TTC549 (cell line): ENCODE measurements around the gene GDAP2.
"Not testable (repeated sequence)": the region's sequence is repeated elsewhere in the genome, so short reads cannot be mapped to it uniquely, and the experiment has no call there.

Experiments
- FAIRE-seq: peaks from 2 replicates; lab custom pipeline; 2012; peaks lifted over from hg19 to GRCh38; lab: Jason Lieb, UNC

The GDAP2 gene

DNA sequence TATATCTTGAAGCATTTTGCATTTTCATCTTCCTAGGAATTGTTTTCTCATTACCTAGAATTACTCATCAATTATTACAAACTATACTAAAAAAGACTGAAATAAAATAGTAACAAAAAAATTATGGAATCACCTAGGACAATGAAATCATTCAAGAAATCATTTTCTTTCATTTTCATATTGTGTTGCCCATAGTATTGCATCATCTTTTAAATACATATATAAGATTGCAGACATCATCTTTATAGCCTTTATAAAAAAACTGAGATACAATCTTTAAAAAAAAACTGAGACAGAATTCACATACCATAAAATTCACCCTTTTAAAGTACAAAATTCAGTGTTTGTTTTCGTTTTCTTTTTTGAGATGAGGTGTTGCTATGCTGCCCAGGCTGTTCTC is 29.6 kb downstream of the GDAP2 start:
- FAIRE-seq: no peak

DNA sequence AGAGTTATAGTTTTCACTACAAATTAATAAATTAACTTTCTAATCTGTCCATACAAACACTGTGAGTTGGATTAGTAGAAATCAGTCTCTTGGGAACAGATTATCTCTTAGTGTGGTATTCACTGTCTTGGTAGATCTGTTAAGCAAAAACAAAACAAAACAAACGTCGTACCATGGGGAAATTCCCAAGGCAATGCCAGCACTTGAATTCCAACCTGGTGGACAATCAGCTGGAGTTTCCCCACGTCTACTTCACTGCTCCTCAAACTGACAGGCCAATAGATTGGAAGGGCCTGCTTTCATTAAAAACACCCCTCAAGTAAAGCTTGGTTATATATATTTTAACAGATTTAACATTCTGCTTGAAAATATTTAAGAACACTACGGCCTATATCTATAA is 31.9 kb downstream of the GDAP2 start:
- no peak for FAIRE-seq

DNA sequence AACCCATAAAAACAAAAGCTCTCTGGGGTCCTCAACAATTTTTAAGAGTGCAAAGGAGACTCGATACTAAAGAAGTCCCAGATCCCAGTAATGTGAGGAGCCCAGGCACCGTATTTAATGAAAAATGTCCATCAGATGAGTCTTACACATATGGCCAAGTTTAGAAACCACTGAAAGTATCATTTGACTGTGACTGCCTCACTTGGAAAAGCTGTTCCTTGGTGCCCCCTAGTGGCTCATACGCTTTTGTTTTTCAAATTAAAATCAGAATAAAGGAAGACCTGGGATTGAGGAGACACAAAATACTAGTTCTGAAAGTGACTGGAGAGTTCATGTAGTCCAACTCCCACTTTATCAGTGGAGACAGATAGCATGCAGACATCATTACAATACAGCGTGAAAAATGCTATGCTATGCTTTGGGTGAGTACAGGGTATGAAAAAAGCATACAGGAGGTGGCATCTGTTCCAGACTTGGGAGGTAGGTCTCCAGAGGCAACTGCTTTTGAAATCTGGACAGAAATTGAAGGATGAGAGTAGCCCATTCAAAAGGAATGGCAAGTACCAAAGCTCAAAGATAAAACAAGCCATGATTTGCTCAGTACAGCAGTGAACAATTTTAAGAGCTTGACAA is 33.8 kb downstream of the GDAP2 start:
- FAIRE-seq: peak; percentile 65

DNA sequence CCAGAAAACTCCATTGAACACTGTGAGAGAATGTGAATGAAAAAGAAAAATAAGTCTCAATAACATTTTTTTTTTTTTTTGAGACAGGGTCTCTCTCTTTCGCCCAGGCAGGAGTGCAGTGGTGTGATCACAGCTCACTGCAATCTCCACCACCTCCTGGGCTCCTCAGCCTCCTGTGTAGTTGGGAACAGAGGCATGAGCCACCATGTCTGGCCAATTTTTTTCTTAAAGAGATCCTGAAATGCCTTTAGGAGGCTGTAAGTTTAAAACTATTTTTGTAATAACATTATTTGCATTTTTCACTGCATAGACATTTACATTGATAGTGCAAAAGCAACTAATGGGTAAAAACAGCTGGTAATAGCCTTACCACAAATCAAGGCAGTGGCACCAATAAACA is 35.3 kb downstream of the GDAP2 start:
- no peak for FAIRE-seq

DNA sequence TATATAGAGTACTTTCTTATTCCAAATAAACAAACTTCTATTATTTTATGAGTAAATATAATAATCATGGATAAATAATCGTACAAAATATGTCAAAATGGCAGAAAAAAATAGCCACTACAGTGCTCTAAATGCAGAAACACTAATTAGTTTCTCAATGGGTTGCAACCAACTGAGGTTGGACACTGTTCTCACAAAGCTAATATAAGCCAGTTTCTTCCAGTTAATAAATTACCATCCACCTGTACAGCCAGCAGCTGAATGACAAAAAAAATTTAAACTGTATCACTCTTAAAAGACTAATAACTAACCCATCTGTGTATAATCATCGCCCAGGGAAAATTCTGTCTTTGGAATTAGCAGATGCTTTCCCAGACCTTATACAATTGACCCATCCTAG is 36.9 kb downstream of the GDAP2 start:
- FAIRE-seq: no peak

DNA sequence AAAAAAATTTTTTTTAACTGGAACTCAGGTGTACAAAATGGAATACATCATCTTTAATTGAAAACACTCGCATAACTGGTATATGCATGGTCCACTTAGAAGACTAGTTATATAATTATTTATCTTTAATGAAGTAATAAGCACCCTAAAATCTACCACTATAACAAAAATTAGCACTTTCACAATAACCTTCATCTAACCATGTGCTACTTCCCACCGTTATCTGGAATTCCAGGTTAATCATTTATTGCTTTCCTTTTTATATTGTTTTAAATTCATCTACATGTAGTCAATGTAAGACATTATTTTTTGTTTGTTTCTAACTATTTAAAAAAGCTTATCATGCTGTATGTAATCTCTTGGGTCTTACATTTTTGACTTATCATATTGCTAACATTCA is 39.0 kb downstream of the GDAP2 start:
- no peak for FAIRE-seq

DNA sequence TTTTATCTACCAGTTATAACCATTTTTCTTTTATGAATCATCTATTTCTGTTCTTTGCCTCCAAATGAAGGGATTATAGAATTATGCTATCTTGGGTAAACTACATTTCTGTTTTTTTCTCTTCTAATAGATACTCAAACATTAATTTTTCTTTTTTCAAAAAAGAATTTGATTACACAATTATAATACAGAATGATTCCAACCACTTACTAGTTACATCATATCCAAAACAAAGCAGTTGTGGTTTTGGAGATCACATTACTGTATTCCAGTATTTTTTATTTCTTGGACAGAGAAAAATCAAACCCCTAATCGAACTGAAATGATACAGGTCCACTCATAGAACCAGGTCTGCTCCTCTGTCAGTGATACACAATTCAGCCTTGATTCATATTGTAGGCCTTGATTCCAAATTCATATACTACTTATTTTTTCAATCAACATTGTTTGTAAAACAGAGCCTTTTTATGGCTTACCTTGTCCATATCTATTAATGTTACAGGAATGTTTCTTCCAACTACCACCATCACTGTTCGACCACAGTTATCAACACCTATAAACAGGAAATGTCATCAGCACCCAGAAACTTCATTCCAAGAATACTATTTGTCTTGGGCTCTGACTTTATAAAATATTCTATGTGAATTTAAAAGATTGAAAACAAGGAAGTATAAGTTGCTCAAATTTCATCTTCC is 43.2 kb downstream of the GDAP2 start:
- FAIRE-seq: no peak

DNA sequence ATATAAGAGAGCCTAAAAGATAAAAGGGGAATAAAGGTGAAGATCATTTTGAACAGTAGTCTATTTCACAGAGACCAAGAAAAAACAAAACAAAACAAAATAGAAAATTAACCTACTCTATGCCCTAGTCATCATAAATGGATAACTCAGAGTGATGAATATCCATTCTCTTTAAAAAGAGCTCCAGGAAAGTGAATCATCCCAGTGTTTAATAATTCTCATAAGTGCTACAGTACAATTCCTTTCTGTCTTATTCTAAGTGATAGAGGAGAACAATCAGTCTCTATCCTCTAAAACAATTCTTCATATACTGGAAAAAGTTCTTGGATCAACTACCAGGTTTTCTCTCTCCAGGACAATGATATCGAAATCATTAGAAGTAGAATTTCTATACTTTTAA is 45.8 kb downstream of the GDAP2 start:
- no peak for FAIRE-seq

DNA sequence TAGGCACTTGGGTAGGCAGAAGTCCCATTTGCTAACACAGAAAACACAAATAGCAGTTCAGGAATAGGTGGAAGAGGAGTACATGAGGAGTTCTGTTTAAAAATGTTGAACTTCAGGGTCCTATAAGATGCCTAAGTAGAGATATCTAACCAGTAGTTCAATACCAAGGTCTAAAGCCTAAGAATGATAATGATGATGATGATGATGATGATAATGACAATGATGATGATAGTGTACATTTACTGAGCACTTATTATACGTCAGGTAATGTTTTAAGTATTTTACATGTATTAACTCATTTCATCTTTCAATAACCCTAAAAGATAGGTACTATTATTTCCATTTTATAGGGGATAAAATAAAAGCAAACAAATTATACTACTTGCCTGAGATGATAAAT is 50.1 kb downstream of the GDAP2 start:
- FAIRE-seq: no peak

DNA sequence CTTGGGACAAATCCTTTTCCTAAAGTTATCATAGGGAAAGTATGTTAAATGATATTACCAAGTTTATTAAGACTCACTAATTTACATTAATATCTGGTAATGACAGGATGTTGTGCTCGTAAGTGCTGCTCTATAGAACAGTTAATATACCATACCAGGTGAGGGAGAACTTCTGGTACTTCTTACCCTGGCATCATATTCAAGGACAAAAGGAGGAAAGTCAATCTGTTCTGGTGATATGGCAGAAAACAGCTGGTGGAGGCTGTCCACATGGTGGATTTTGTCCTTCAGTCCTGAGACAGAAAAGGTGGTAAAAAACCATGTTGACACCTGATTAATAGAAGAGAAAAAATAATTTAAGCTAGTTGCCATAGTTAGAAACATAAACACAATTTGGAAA is 51.6 kb downstream of the GDAP2 start:
- no peak for FAIRE-seq

DNA sequence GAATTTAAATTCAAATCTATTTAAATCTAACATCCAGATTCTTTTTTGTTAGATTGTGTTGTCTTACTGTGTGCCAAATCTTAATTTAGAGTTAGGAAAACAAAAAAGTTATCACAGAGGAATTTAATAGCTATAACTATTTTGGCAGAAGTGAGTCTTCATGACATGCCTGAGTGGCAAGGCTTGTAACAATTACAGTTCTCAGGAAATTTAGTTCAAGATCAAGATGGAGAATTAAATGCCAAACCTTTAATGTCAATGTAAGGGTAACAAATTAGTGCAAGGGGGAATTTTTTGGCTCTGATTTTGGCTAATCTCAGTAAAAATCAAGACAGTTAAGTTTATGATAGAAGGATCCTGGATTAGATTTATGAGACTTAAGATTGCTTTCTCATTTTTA is 58.4 kb downstream of the GDAP2 start:
- no peak for FAIRE-seq

DNA sequence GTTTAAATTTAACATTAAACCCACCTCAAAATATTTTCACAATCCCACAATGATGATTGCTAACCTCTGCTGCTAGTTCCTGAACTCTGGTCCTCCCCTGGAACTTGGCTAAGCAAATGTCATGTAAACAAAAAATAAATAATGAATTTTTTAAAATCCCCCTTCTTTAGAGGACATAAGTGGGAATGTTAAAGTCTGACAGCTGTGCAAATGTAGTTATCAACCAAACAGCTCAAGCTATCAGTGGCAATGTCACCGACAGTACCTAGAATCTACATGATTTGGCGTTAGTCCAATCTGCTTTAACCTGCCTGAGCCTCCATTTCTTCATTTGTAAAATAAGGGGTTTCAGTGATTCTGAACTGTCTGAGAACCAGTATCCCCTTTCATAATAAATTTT is 67.7 kb downstream of the GDAP2 start:
- no peak for FAIRE-seq

DNA sequence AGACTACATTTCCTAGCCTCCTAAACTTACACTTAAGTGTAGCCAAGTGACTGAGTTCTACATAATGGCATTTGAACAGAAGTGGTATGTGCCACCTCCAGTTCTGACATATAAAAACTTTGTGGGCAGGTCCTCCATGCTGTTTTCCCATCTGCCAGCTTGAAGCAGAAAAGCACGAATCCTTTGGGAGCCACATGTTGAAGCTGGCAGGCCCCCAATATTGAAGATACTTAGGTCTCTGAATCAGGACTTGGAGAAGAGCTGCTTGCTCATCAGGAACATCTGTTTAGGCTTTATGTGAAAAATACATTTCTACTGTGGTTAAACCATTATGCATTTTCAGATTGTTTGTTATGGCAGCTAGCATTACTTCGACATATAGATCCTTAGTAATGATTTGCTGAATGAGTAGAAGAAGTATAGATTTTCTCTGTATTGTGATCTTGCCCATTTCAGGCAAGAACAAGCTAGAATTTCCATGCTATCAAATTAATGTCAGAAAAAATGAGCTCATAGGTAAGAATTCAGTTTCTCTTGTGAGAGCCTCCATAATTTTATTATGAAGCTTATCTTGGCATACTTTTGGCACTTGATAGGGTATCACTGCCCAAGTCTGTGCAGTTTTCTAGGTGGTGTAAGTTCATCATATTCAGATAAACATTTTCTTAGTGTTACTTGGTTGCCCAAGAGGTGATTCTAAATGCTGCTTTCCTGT is 68.4 kb downstream of the GDAP2 start:
- FAIRE-seq: no peak

DNA sequence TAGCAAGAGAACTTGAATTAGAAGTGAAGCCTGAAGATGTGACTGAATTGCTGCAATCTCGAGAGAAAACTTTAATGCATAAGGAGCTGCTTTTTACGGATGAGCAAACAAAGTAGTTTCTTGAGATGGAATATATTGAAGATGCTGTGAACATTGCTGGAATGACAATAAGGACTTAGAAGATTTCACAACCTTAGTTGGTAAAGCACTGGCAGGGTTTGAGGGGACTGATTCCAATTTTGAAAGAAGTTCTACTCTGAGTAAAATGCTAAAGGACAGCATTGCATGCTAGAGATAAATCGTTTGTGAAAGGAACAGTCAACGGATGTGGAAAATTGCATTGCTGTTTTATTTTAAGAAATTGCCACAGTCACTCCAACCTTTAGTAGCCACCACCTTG is 69.5 kb downstream of the GDAP2 start:
- FAIRE-seq: no peak

DNA sequence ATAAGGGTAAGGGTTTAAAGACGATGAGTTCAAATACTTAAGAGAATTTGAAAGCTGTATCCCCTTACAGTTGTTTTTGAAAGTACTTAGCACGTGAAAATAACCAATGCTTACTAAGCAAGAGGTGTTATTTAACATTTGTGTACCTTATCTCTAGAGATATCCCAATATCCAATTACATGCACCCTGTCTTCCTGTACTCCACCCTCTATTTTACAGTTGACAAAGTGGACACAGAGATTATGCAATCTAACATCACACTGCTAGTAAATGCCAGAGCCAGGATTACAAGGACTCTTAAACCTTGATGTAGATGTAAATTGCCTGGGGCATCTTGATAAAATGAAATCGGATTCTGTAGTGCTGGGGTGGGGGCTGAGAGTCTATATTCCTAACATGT is 72.0 kb downstream of the GDAP2 start:
- no peak for FAIRE-seq

DNA sequence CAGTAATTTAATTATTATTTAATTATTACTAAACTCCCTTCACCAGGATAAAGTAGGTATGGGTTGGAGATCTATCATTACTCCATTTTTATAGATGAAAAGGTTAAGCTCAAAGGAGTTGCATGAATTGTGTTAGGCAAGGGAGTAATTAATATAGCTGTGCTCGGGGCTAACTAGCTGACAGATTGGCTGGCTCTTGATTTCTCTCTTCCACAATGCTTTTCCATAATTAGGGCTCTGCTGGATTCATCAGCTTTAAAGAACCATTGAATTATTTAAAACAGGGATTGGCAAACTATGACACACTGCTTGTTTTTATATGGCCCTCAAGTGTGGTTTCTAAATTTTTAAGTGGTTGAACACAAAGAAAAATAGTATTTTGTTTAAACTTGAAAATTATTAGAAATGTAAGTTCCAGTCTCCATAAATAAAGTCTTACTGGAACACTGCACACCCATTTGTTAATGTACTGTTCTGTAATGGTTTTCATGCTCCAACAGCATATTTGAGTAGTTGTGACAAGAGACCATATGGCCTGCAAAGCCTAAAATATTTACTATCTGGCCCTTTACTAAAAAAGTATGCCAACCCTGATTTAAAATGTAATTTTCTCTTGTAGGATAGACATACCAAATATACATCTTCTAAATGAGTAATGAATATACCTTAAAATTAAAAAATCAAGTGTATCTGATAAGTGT is 76.4 kb downstream of the GDAP2 start:
- FAIRE-seq: no peak

DNA sequence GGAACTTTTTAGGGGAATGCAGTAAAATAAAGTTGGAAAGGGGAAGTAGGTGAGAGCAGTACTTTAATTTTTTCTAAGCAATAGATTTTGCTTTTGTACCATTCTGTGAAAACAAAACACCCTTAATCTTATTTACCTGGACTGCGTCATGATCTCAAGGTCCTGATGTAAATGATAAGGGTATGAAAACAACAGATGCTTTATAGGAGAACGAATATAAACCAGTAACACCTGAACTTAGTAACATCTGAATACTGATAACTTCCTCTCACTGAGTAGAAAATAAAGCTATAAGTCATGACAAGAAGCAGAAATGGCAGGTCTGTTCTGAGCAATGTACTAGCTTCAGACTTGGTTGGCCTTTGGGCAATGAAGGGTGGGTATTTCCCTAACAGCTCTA is 77.7 kb downstream of the GDAP2 start:
- no peak for FAIRE-seq

DNA sequence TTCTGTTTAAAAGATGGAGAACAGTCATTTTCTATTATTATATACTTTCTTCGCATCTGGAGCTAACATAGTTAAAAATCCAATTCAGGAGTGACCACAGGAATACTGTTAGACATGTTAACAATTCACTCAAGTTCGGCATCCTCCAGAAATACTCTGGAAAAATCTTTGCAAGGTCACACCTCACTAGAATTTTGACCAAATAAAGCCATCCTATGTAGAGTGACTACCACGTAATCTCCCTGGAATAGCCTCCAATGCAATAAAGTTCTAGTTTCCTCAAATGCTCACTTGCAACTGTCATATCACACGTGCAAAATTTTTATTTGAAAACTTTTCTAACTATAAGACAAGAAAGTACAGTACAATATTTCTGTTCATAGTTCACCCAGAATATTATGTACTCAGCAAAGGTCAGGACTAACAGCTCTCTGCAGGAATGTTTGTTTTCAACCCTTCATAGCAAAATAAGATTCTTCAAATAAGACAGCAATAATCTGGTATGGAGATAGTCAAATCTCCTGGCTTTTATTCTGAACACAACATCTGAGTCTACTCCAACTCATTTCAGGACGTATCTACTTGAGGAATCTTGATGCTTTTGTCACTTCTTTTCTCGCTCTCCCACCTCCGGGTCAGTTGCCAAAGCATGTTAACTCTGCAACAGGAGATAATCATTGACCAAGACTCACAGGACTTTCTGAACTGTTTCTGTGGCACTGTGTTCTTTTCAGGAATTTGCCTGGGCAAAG is 82.6 kb downstream of the GDAP2 start:
- no peak for FAIRE-seq

DNA sequence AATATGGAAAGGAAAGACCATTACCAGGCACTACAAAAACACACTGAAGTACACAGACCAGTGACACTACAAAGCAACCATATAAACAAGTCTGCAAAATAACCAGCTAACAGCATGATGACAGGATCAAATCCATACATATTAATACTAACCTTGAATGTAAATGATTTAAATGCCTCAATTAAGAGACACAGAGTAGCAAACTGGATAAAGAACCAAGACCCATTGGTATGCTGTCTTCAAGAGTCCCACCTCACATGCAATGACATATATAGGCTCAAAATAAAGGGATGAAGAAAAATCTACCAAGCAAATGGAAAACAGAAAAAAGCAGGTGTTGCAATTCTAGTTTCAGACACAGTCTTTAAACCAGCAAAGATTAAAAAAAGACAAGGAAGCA is 84.9 kb downstream of the GDAP2 start:
- not testable (repeated sequence) for FAIRE-seq

DNA sequence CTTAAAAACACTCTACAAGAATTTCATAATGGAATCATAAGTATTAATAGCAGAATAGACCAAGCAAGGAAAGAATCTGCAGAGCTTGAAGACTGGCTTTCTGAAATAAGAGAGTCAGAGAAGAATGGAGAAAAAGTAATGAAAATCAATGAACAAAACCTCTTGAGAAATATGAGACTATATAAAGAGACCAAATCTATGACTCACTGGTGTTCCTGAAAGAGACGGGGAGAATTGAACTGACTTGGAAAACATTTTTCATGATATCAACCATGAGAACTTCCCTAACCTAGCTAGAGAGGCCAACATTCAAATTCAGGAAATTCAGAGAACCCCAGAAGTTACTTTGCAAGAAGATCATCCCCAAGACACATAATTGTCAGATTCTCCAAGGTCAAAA is 85.6 kb downstream of the GDAP2 start:
- FAIRE-seq: no peak

DNA sequence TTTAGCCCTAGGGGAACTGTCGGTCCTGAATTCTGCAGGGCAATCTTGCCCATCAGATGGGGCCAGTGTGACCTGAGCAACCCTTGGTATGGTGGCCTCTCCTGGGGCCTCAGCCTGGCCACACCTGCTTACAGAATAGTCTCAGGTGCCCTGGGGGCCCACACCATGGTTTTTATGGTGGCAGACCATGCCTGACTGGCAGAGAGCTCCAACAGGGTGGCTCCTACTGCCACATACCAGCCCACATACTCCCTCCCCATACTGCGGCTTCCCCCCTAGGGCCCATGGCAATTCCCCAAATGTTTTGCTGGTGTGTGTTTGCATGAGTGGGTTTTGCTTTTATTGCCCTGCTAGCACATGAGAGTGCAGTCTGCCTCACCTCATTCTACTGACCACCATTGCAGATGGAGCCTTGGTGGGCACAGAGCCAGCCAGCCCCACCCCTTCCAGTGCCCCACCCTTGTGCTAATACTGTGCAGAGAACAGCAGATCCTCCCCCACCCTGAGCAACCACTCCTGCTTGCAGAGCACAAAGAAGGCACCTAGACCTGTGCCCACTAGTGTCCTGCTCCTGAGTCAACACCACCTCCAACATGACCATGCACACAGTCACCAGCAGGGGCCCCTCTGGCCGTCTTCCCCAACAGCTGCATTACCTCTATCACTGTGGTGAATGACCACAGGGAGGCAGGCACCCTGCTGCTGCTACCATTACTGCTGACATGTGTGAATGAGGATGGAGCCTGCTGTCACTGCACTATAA is 86.8 kb downstream of the GDAP2 start:
- no peak for FAIRE-seq
